ENCODE measurements around the gene PSMC3.

The PSMC3 gene

DNA sequence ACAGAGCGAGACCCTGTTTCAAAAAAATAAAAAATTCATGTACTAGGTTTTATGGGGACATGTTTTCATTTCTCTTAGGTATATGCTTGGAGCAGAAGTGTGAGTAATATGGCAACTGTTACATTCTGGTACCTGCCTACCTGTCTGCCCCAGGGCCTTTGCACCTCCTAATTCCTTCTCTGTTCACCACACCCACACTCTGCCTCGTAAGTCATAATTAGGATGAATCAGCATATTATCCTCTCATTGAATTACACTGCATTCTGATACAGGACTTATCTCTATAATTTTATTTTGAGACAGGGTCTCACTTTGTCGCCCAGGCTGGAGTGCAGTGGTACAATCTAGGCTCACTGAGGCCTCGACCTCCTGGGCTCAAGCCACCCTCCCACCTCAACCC, 25.8 kb upstream of the PSMC3 start:
- Histone ChIP-seq H4K20me1 (ENCODE audit: insufficient read depth) (no peaks in the 10 kb centered on the region), H3K27ac (no peak overlapping the region), H3K4me3 (IDR thresholded peaks at IDR 0.05; ENCODE audit: insufficient read depth, low read depth, low read length) (no peak overlapping the region), H3K4me2 (no peak overlapping the region), H3K79me2 (ENCODE audit: insufficient read depth, low read depth) (no peaks in the 10 kb centered on the region), H3K4me1 (ENCODE audit: low read depth, poor library complexity, severe bottlenecking) (peaks cover 16% of the 10 kb centered on the region), H3K9ac (no peak overlapping the region), H3K27me3 (ENCODE audit: insufficient read depth, low read depth) (no peaks in the 10 kb centered on the region), H3K36me3 (ENCODE audit: insufficient read depth) (no peaks in the 10 kb centered on the region), H2AFZ (ENCODE audit: low read depth) (no peak overlapping the region)
- TF ChIP-seq, protein P1, sequence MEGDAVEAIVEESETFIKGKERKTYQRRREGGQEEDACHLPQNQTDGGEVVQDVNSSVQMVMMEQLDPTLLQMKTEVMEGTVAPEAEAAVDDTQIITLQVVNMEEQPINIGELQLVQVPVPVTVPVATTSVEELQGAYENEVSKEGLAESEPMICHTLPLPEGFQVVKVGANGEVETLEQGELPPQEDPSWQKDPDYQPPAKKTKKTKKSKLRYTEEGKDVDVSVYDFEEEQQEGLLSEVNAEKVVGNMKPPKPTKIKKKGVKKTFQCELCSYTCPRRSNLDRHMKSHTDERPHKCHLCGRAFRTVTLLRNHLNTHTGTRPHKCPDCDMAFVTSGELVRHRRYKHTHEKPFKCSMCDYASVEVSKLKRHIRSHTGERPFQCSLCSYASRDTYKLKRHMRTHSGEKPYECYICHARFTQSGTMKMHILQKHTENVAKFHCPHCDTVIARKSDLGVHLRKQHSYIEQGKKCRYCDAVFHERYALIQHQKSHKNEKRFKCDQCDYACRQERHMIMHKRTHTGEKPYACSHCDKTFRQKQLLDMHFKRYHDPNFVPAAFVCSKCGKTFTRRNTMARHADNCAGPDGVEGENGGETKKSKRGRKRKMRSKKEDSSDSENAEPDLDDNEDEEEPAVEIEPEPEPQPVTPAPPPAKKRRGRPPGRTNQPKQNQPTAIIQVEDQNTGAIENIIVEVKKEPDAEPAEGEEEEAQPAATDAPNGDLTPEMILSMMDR (conservative IDR thresholded peaks at IDR 0.05; ENCODE audit: low read depth, low read length) = no peak

DNA sequence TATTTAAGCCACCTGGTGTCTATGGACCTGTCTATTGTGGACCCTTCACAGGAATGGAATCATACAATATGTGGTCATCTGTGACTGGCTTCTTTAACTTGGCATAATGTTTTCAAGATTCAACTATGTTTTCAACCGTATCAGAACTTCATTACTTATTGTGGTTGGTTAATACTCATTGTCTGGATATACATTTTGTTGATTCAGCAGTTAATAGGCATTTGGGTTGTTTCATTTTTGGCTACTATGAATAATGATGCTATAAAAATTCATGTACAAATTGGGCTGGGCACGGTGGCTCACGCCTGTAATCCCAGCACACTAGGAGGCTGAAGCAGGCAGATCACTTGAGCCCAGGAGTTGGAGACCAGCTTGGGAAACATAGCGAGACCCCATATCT, 25.2 kb upstream of the PSMC3 start:
- no peak overlapping the region for H2AFZ ChIP-seq (ENCODE audit: low read depth)
- no peak overlapping the region for H3K27ac ChIP-seq
- no peaks in the 10 kb centered on the region for H3K36me3 ChIP-seq (ENCODE audit: insufficient read depth)
- H3K4me2 ChIP-seq = no peak overlapping the region
- no peaks in the 10 kb centered on the region for H4K20me1 ChIP-seq (ENCODE audit: insufficient read depth)
- no peaks in the 10 kb centered on the region for H3K27me3 ChIP-seq (ENCODE audit: insufficient read depth, low read depth)
- H3K4me3 ChIP-seq (IDR thresholded peaks at IDR 0.05; ENCODE audit: insufficient read depth, low read depth, low read length) = no peak overlapping the region
- H3K79me2 ChIP-seq (ENCODE audit: insufficient read depth, low read depth) = no peaks in the 10 kb centered on the region
- TF ChIP-seq, protein P1 (conservative IDR thresholded peaks at IDR 0.05; ENCODE audit: low read depth, low read length) = no peak
- no peak overlapping the region for H3K9ac ChIP-seq
- H3K4me1 ChIP-seq (ENCODE audit: low read depth, poor library complexity, severe bottlenecking) = peaks cover 16% of the 10 kb centered on the region

DNA sequence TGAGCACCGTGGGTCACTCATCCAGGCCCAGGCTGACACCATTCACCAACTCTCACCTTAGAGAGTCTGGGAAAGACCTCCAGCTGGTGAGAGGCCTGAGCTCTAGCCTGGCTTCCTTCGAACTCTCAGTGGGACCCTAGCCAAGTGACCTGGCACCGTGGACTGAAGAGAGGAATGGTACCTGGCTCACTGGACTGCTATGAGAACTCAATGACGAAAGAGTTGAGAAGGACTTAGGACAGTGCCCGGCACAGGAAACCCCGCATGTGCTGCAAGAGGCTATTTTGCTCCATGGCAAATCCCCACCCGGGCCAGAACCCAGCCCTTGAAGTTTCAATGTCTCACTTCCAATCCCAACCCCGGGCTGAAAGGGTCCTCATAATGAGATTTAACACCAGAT, 23.3 kb upstream of the PSMC3 start:
- no peak overlapping the region for H3K27ac ChIP-seq

DNA sequence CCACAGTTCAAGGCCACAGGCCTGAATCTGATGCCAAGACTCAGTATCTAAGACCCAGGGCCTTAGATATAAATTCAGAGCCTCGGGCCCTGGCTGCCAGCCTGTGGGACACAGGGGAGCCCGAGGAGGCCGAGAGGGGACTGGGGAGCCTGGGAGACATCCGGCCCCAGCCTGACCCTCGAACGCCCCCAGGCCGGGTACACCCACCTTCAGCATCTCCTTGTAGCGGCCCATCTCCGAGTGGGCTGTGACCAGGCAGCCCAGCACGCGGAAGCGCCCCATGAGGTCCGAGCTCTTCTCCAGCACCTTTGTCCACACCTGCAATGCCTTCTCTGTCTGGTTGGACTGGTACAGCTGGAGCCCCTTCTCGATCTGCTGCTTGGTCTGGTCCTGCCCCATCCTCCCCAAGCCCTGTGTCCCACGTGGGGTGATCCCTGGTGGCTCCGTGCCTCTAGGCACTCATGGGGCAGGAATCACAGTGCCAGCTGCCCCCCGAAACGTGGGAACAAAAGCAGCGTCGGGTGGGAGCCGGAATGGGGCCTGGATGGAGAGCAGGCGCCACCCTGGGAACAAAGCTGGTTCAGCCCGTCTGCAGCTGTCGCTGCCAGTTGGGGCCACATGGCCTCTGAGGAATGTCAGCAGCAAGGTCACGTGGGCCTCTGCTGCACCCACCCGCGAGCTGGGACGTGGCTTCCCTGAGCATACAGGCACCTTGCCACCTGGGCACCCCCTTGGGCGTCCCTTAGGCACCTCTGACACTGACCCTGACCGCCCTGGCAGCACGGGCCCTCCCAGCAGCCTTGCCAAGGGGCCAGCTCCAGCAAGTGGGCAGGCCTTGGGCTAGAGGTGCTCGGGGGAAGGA, 22.6 kb upstream of the PSMC3 start, which contains the start of gene RAPSN:
Gene RAPSN (minus strand): TSS at position 571 of the 862 bp plus-strand sequence. CDS start 172 bp downstream, at position 399.
- Histone ChIP-seq H3K4me3 (IDR thresholded peaks at IDR 0.05; ENCODE audit: insufficient read depth, low read depth, low read length) (no peak within 1 kb of the TSS), H3K9ac (no peak within 1 kb of the TSS), H3K36me3 (ENCODE audit: insufficient read depth) (no peaks in the 10 kb centered on the region), H3K27me3 (ENCODE audit: insufficient read depth, low read depth) (no peaks in the 10 kb centered on the region), H3K4me1 (ENCODE audit: low read depth, poor library complexity, severe bottlenecking) (peaks cover 4% of the 10 kb centered on the region), H3K27ac (no peak within 1 kb of the TSS), H2AFZ (ENCODE audit: low read depth) (no peak within 1 kb of the TSS), H3K4me2 (no peak within 1 kb of the TSS), H4K20me1 (ENCODE audit: insufficient read depth) (no peaks in the 10 kb centered on the region), H3K79me2 (ENCODE audit: insufficient read depth, low read depth) (no peaks in the 10 kb centered on the region)
- TF ChIP-seq, protein P1 (conservative IDR thresholded peaks at IDR 0.05; ENCODE audit: low read depth, low read length) = no peak

More for the DNA sequence above, 23.3 kb upstream of the PSMC3 start:
- no peaks in the 10 kb centered on the region for H4K20me1 ChIP-seq (ENCODE audit: insufficient read depth)
- H3K4me3 ChIP-seq (IDR thresholded peaks at IDR 0.05; ENCODE audit: insufficient read depth, low read depth, low read length) = no peak overlapping the region
- TF ChIP-seq, protein P1 (conservative IDR thresholded peaks at IDR 0.05; ENCODE audit: low read depth, low read length) = no peak
- H3K9ac ChIP-seq = no peak overlapping the region
- H3K4me1 ChIP-seq (ENCODE audit: low read depth, poor library complexity, severe bottlenecking) = peaks cover 11% of the 10 kb centered on the region
- no peaks in the 10 kb centered on the region for H3K27me3 ChIP-seq (ENCODE audit: insufficient read depth, low read depth)
- H3K79me2 ChIP-seq (ENCODE audit: insufficient read depth, low read depth) = no peaks in the 10 kb centered on the region
- no peak overlapping the region for H3K4me2 ChIP-seq
- H2AFZ ChIP-seq (ENCODE audit: low read depth) = no peak overlapping the region
- H3K36me3 ChIP-seq (ENCODE audit: insufficient read depth) = no peaks in the 10 kb centered on the region

Data from KMS-11 (cell line).